ENCODE data around the gene RAPGEF3.
A peak's percentile ranks its signal among the peaks of the same experiment; 100 is the strongest.

Gene RAPGEF3, protein sequence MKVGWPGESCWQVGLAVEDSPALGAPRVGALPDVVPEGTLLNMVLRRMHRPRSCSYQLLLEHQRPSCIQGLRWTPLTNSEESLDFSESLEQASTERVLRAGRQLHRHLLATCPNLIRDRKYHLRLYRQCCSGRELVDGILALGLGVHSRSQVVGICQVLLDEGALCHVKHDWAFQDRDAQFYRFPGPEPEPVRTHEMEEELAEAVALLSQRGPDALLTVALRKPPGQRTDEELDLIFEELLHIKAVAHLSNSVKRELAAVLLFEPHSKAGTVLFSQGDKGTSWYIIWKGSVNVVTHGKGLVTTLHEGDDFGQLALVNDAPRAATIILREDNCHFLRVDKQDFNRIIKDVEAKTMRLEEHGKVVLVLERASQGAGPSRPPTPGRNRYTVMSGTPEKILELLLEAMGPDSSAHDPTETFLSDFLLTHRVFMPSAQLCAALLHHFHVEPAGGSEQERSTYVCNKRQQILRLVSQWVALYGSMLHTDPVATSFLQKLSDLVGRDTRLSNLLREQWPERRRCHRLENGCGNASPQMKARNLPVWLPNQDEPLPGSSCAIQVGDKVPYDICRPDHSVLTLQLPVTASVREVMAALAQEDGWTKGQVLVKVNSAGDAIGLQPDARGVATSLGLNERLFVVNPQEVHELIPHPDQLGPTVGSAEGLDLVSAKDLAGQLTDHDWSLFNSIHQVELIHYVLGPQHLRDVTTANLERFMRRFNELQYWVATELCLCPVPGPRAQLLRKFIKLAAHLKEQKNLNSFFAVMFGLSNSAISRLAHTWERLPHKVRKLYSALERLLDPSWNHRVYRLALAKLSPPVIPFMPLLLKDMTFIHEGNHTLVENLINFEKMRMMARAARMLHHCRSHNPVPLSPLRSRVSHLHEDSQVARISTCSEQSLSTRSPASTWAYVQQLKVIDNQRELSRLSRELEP

GRCh38 chr12:47758834-47759690 lies at the start of gene RAPGEF3:
Gene RAPGEF3 (minus strand): TSS chr12:47758880. CDS start chr12:47758556, 324 bp downstream.
- H3K36me3 ChIP-seq (ENCODE audit: insufficient read depth, low read length), result no peaks in the 10 kb centered on the region
- H3K4me3 ChIP-seq, result peak within 1 kb of the TSS; percentile 89
- H3K9ac ChIP-seq (ENCODE audit: insufficient read length), result peak within 1 kb of the TSS; percentile 78
- no peaks in the 10 kb centered on the region for H3K9me3 ChIP-seq (ENCODE audit: low read depth, low read length)
- TF ChIP-seq POLR2AphosphoS5 (IDR thresholded peaks at IDR 0.05; ENCODE audit: borderline replicate concordance, low read depth, low read length) (no peak), FOXP2 (optimal IDR thresholded peaks at IDR 0.05; ENCODE audit: control extremely low read depth, extremely low read length, insufficient read depth) (no peak), EZH2 (IDR thresholded peaks at IDR 0.05) (no peak)
- DNase-seq (ENCODE audit: low read depth, low spot score), result no peak
- no peak within 1 kb of the TSS for H3K27ac ChIP-seq

GRCh38 chr12:47808050-47808449 lies 49.4 kb upstream of the RAPGEF3 start:
- Histone ChIP-seq H3K9me3 (ENCODE audit: low read depth, low read length) (no peaks in the 10 kb centered on the region), H3K36me3 (ENCODE audit: insufficient read depth, low read length) (no peaks in the 10 kb centered on the region; the same call in 1 of the 2 replicates), H3K4me3 (no peak overlapping the region), H3K9ac (ENCODE audit: insufficient read length) (no peak overlapping the region), H3K27ac (no peak overlapping the region)
- no peak for DNase-seq (ENCODE audit: low read depth, low spot score)
- no peak for TF ChIP-seq POLR2AphosphoS5 (IDR thresholded peaks at IDR 0.05; ENCODE audit: borderline replicate concordance, low read depth, low read length)
- TF ChIP-seq FOXP2 (optimal IDR thresholded peaks at IDR 0.05; ENCODE audit: control extremely low read depth, extremely low read length, insufficient read depth), result no peak
- no peak for TF ChIP-seq EZH2 (IDR thresholded peaks at IDR 0.05)

DNA sequence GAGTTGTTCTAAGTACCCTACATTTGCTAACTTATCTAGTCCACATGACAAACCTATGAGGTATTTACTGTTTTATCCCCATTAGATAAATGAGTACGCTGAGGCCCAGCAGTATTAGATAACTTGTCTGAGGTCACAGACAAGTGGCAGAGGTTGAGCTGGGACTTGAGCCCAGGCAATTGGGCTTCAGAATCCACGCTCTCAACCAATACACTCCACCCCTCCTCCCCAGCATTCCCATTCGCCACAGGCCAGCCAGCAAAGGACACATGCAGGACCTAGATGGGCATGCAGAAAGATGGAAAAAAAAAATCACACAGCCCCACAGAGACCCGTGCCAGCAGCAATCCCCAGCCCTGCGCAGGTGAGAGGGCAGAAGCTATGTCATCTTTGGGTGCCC lies 48.7 kb upstream of the RAPGEF3 start:
- DNase-seq (ENCODE audit: low read depth, low spot score), result no peak
- no peaks in the 10 kb centered on the region for H3K9me3 ChIP-seq (ENCODE audit: low read depth, low read length)
- no peak overlapping the region for H3K27ac ChIP-seq
- H3K36me3 ChIP-seq (ENCODE audit: insufficient read depth, low read length), result no peaks in the 10 kb centered on the region; the same call in 1 of the 2 replicates
- H3K9ac ChIP-seq (ENCODE audit: insufficient read length), result no peak overlapping the region
- H3K4me3 ChIP-seq, result no peak overlapping the region
- TF ChIP-seq FOXP2 (optimal IDR thresholded peaks at IDR 0.05; ENCODE audit: control extremely low read depth, extremely low read length, insufficient read depth), result no peak
- no peak for TF ChIP-seq POLR2AphosphoS5 (IDR thresholded peaks at IDR 0.05; ENCODE audit: borderline replicate concordance, low read depth, low read length)
- no peak for TF ChIP-seq EZH2 (IDR thresholded peaks at IDR 0.05)

- Histone ChIP-seq H3K9ac (ENCODE audit: insufficient read length) (no peak overlapping the region), H3K4me3 (no peak overlapping the region), H3K27ac (no peak overlapping the region), H3K36me3 (ENCODE audit: insufficient read depth, low read length) (no peaks in the 10 kb centered on the region; the same call in 1 of the 2 replicates), H3K9me3 (ENCODE audit: low read depth, low read length) (no peaks in the 10 kb centered on the region)
- DNase-seq (ENCODE audit: low read depth, low spot score), result no peak
- TF ChIP-seq POLR2AphosphoS5 (IDR thresholded peaks at IDR 0.05; ENCODE audit: borderline replicate concordance, low read depth, low read length) (no peak), EZH2 (IDR thresholded peaks at IDR 0.05) (no peak), FOXP2 (optimal IDR thresholded peaks at IDR 0.05; ENCODE audit: control extremely low read depth, extremely low read length, insufficient read depth) (no peak)
These were observed 46.7 kb upstream of the RAPGEF3 start for GRCh38 chr12:47805417-47805816.

- TF ChIP-seq EZH2 (IDR thresholded peaks at IDR 0.05), result no peak
- TF ChIP-seq FOXP2 (optimal IDR thresholded peaks at IDR 0.05; ENCODE audit: control extremely low read depth, extremely low read length, insufficient read depth), result no peak
- no peak for TF ChIP-seq POLR2AphosphoS5 (IDR thresholded peaks at IDR 0.05; ENCODE audit: borderline replicate concordance, low read depth, low read length)
- no peaks in the 10 kb centered on the region; the same call in 1 of the 2 replicates for H3K36me3 ChIP-seq (ENCODE audit: insufficient read depth, low read length)
- no peak overlapping the region for H3K4me3 ChIP-seq
These were observed 45.5 kb upstream of the RAPGEF3 start for GRCh38 chr12:47804171-47804570.

GRCh38 chr12:47803191-47803875 lies 44.7 kb upstream of the RAPGEF3 start:
- Histone ChIP-seq H3K27ac (no peak overlapping the region), H3K9me3 (ENCODE audit: low read depth, low read length) (no peaks in the 10 kb centered on the region), H3K36me3 (ENCODE audit: insufficient read depth, low read length) (no peaks in the 10 kb centered on the region; the same call in 1 of the 2 replicates), H3K9ac (ENCODE audit: insufficient read length) (no peak overlapping the region), H3K4me3 (no peak overlapping the region)
- no peak for DNase-seq (ENCODE audit: low read depth, low spot score)
- TF ChIP-seq EZH2 (IDR thresholded peaks at IDR 0.05), result no peak
- TF ChIP-seq POLR2AphosphoS5 (IDR thresholded peaks at IDR 0.05; ENCODE audit: borderline replicate concordance, low read depth, low read length), result no peak
- TF ChIP-seq FOXP2 (optimal IDR thresholded peaks at IDR 0.05; ENCODE audit: control extremely low read depth, extremely low read length, insufficient read depth), result no peak

More at GRCh38 chr12:47804171-47804570, 45.5 kb upstream of the RAPGEF3 start:
- DNase-seq (ENCODE audit: low read depth, low spot score), result no peak
- H3K27ac ChIP-seq, result no peak overlapping the region
- H3K9me3 ChIP-seq (ENCODE audit: low read depth, low read length), result no peaks in the 10 kb centered on the region
- no peak overlapping the region for H3K9ac ChIP-seq (ENCODE audit: insufficient read length)

DNA sequence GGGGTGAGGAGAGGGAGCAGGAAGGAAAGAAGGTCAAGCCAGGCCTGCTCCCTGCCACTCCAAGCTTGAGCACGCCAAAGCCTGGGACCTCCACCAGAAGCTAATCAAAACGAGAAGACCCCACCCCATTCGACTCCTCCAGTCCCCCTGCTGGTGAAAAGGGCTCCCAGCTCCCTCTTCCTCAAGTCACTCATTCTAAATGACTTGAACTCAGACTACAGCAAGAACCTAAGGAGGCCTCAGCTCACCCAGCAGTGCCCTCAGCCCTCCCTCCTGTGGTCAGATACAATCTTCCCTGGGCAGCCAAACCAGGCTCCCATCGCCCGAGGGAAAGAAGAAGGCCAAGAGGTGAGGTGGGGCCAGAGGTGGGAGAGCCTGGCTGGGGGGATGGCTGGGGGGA lies 43.6 kb upstream of the RAPGEF3 start:
- no peak for DNase-seq (ENCODE audit: low read depth, low spot score)
- Histone ChIP-seq H3K9ac (ENCODE audit: insufficient read length) (no peak overlapping the region), H3K4me3 (no peak overlapping the region), H3K9me3 (ENCODE audit: low read depth, low read length) (no peaks in the 10 kb centered on the region), H3K36me3 (ENCODE audit: insufficient read depth, low read length) (no peaks in the 10 kb centered on the region; the same call in 1 of the 2 replicates), H3K27ac (no peak overlapping the region)
- TF ChIP-seq FOXP2 (optimal IDR thresholded peaks at IDR 0.05; ENCODE audit: control extremely low read depth, extremely low read length, insufficient read depth), result no peak

All from SK-N-MC (cell line).